HG02642 (cell line): ENCODE data around the gene IL10RB.

Experiments
- ATAC-seq: cut with Tn5 transposase; IDR thresholded peaks from one replicate; pipeline ENCODE4 v1.9.1; 2021; ENCODE audit warnings: mild to moderate bottlenecking; ENCODE audit not compliant: unreplicated experiment, poor library complexity

IL10RB gene

GRCh38 chr21:33324291-33325221 lies 58.4 kb downstream of the IL10RB start, which contains the start of gene IFNAR1:
Gene IFNAR1, plus strand, starts transcription at chr21:33324970. Its CDS starts 86 bp downstream, at chr21:33325056.
- peak; percentile 89 for ATAC-seq

GRCh38 chr21:33325222-33326067 lies 59.3 kb downstream of the IL10RB start:
- peak; percentile 42 for ATAC-seq

- ATAC-seq, result no peak
Measured at GRCh38 chr21:33327326-33327725, 61.2 kb downstream of the IL10RB start.

GRCh38 chr21:33327792-33328433 lies 61.7 kb downstream of the IL10RB start:
- no peak for ATAC-seq

- no peak for ATAC-seq
Measured at GRCh38 chr21:33330726-33331125, 64.6 kb downstream of the IL10RB start.

- ATAC-seq, result peak; percentile 78
Measured at GRCh38 chr21:33332143-33332542, 66.0 kb downstream of the IL10RB start.

- no peak for ATAC-seq
Measured at GRCh38 chr21:33334191-33334590, 68.0 kb downstream of the IL10RB start.

GRCh38 chr21:33334824-33335223 lies 68.7 kb downstream of the IL10RB start:
- no peak for ATAC-seq

GRCh38 chr21:33339135-33339534 lies 73.0 kb downstream of the IL10RB start:
- ATAC-seq, result no peak

- no peak for ATAC-seq
Measured at GRCh38 chr21:33339918-33340317, 73.8 kb downstream of the IL10RB start.

GRCh38 chr21:33345751-33346238 lies 79.6 kb downstream of the IL10RB start:
- no peak for ATAC-seq
